HG02798 (cell line): ENCODE results near the gene MINPP1.
"Not testable (repeated sequence)": the region's sequence is repeated elsewhere in the genome, so short reads cannot be mapped to it uniquely, and the experiment has no call there.

Experiments
- ATAC-seq: cut with Tn5 transposase; IDR thresholded peaks from one replicate; pipeline ENCODE4 v1.9.1; 2021; ENCODE audit warnings: mild to moderate bottlenecking; ENCODE audit not compliant: unreplicated experiment, poor library complexity

The MINPP1 gene, protein sequence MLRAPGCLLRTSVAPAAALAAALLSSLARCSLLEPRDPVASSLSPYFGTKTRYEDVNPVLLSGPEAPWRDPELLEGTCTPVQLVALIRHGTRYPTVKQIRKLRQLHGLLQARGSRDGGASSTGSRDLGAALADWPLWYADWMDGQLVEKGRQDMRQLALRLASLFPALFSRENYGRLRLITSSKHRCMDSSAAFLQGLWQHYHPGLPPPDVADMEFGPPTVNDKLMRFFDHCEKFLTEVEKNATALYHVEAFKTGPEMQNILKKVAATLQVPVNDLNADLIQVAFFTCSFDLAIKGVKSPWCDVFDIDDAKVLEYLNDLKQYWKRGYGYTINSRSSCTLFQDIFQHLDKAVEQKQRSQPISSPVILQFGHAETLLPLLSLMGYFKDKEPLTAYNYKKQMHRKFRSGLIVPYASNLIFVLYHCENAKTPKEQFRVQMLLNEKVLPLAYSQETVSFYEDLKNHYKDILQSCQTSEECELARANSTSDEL

GRCh38 chr10:87504640-87505365 is at the start of gene MINPP1:
Gene MINPP1 (plus strand): TSS chr10:87504893. CDS start chr10:87504916, 23 bp downstream.
- ATAC-seq, result peak; percentile 91

DNA sequence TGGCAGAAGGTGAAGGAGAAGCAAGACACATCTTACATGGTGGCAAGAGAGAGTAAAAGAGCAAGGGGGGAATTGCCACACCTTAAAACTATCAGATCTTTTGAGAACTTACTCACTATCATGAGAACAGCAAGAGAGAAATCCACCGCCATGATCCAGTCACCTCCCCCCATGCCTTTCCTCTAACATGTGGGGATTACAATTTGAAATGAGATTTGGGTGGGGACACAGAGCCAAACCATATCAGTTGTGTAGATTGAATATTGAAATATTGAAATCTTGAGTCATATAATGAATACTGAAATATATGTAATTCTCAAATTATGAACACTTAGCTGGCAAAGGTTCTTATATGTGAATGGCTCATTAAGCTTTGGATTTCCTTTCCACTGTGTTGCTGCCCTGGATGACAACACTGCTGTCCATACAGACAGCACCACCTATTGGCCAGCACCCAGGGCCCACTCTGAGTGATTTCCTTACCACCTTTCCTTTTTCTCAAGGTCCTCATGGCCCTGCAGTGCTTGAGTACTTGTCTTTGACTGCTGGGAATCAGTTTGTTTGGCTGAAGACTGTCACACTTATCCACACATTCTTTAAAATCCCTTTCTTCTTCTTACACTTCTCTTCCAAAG is 48.0 kb upstream of the MINPP1 start:
- not testable (repeated sequence) for ATAC-seq

DNA sequence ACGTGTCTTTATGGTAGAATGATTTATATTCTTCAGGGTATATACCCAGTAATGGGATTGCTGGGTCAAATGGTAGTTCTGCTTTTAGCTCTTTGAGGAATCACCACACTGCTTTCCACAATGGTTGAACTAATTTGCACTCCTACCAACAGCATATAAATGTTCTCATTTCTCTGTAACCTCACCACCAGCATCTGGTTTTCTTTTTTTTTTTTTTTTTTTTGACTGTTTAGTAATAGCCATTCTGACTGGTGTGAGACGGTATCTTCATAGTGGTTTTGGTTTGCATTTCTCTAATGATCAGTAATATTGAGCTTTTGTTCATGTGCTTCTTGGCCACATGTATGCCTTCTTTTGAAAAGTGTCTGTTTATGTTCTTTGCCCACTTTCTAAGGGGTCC is 42.9 kb upstream of the MINPP1 start:
- ATAC-seq, result peak; percentile 42

DNA sequence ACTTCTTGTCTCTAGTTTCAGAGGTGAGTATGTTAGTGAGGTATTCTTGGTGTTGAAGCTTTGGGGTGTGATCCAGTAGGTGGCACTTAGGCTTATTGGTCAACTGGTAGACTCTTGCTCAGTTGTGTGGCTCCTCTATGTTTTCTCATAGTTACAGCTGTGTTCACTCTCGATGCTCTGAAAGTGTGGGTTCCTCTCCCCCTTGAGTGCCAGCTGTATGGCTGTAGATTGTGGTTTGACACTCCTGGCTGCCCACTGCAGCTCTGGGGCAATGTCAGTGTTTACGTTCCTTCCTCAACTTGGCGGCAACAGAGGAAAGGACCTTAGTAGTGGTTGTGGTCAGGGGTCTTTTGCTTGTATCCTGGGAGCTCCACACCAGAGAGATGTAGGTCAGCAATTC is 37.8 kb upstream of the MINPP1 start:
- not testable (repeated sequence) for ATAC-seq

DNA sequence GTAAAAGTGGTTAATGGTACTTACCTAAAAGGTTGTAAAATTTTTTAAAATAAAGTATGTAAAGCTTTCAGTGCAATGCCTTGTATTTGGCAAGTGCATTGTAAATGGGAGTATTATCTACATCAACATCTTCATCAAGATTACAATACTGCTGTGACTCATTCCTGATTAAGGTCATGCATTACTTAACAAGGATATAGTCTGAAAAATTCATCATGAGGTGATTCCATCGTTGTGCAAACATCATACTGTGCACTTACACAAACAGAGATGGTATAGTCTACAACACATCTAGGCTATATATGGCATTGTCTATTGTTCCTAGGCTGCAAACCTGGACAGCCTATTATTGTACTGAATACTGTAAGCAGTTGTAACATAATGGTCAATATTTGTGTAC is 16.0 kb upstream of the MINPP1 start:
- not testable (repeated sequence) for ATAC-seq

DNA sequence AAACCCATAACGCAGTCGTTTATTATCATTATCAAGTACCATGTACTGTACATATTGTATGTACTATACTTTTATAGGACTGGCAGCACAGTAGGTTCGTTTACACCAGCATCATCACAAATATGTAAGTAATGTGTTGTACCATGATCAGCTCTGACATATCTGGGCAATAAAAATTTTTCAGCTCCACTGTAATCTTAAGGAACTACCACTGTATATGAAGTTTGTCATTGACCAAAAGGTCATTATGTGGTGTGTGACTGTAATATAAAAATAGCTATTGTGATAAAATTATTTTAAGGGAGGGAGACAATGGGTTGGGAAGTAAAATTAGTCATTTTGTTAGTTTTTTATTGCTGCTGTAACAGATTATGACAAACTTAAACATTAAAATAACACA is 14.4 kb upstream of the MINPP1 start:
- not testable (repeated sequence) for ATAC-seq

- not testable (repeated sequence) for ATAC-seq
Measured at GRCh38 chr10:87492450-87492849, 12.2 kb upstream of the MINPP1 start.

- ATAC-seq, result not testable (repeated sequence)
Measured at GRCh38 chr10:87495446-87495845, 9.2 kb upstream of the MINPP1 start.

GRCh38 chr10:87497386-87497785 is 7.3 kb upstream of the MINPP1 start:
- not testable (repeated sequence) for ATAC-seq

- not testable (repeated sequence) for ATAC-seq
Measured at GRCh38 chr10:87498106-87498789, 6.4 kb upstream of the MINPP1 start.

DNA sequence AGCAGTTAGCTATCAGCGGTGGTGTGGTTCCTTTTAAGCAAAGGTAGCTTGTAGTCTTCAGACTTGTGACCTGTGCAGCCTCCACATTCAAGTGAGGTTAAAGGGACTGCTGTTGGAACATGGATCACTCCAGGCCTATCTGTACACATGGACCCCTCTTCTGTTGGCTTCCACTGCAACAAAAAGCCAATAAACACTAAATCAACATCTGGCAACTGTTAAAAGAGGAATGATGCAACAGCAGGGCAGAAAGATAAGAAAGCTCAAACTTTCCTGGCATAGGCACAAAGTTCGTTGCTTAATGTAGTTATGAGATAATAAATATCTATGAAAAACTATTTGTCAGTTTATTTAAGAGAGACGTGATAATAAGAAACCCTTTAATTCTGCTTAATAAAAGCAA is 4.0 kb upstream of the MINPP1 start:
- ATAC-seq, result no peak

GRCh38 chr10:87503401-87503800 is 1.3 kb upstream of the MINPP1 start:
- ATAC-seq, result no peak

- no peak for ATAC-seq
Measured at GRCh38 chr10:87503886-87504285, 807 bp upstream of the MINPP1 start.

DNA sequence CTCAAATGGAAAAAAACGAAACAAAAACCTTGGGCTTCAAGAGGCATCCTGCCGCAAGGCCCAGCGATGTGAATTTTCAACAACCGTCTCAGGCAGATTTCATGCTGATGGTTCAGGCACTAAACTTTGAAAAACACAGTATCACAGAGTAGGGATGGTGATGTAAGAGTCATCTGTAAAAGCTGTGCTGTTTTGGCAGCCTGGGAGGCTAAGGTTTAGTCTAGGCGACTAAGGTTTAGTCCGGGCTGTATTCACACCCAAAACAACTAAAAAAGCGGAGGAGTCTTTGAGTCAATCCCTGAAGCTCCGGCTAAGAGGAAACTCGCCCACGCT is 420 bp upstream of the MINPP1 start:
- no peak for ATAC-seq

DNA sequence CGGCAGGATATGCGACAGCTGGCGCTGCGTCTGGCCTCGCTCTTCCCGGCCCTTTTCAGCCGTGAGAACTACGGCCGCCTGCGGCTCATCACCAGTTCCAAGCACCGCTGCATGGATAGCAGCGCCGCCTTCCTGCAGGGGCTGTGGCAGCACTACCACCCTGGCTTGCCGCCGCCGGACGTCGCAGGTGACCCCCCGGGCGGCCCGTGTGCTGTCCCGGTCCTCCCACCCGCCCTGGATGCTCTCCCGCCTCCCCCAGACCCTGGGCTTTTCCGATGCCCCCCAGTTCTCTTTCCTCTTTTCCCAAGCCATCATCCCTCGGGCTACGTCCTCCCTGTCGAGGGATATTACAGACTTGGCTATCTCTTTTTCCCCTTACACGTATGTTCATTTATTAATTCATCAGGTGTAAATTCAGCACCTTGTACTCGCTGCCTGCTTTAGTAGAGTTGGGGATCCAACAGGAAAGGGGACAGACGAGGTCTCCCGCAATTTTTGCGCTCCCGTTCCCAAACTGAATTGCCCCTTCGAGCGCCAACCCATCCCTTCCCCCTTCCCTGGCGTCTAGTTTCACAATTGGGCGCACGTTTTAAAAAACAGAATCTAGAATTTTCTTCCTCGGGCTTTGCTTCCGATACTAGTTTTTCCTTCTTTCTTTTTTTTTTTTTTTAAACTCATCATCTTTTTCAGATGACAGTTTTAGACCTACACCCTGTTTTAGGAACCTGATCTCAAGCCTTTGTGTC is 846 bp downstream of the MINPP1 start:
- peak; percentile 55 for ATAC-seq

DNA sequence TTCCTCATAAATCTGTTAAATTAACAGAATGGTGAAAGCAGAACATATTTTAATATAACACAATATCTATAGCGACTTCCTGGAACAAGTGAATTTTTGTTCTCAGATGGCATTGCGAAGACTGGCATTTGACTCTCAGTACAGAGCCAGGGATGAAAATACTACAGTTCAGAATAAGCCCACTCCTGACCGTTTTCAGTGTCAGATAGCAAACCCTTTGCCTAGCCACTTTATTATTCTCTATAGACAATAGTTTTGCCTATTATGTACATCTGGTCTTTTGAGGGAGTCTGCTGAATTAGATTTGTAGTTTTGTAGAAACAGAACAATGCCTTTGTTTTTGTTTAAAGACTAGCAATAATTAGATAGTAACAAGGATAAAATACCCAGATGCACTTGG is 2.3 kb downstream of the MINPP1 start:
- no peak for ATAC-seq

DNA sequence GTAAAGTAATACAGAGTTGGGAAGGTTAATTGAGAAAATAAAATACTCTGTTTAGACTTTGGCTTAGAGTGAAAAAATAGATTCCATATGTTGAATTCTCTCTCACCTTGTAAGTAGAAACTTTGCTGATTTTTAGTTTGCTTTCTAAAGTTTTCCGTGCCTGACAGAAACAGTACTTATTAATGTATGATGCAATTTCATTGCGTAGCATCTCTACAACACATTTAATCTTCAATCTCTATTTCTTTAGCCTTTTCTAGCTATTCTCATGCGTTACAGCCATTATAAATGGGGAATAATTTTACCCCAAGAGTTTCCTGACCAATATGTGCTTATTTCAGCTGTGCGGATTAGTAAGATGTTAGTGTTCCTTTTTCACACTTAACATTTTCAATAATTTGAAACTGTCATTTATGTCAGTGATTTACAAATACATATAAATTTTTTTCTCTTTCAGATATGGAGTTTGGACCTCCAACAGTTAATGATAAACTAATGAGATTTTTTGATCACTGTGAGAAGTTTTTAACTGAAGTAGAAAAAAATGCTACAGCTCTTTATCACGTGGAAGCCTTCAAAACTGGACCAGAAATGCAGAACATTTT is 3.3 kb downstream of the MINPP1 start:
- ATAC-seq, result no peak

DNA sequence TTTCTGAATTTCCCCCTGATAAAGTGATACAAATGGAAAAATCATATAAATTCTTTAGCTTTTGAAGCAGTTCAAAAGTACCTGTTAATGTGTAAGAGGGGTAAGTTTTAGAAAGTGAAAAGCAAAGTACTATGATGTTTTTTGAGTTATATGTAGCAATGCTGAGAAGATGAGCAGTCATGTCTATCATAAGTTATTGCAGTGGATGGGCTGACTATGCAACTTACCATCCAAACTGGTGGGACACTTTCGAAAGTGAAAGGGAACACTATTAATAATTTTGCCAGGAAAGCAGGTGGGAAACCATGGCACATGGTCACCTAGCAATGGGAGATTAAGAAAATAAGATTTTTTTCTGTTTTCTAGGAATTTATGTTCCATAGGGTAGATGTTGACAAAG is 4.1 kb downstream of the MINPP1 start:
- no peak for ATAC-seq

DNA sequence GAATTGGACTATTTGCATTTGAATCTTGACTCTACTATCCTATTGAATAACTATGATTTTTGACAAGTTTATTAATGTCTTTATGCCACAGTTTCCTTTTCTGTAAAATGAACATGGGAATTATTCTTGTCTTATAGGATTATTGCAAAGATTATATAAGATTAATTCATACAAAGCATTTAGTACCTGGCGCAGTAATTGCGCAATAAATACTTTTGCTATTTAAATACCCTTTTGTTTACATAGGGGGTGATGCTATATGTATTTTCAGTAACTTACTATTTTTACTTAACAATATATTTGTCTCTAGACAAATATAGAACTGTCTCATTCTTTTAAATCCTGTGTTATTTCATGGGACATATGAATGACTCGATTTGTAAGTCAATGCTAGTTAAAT is 5.3 kb downstream of the MINPP1 start:
- ATAC-seq, result no peak
